Measurements from ENCODE around the gene E2F4. TPM values are rescaled to one million over a fixed set of nuclear protein-coding genes. Genes with fewer than 3 reads are reported as not detected.

E2F4 gene
- total RNA-seq, 1 donor from 2014 or later, result 113 TPM

DNA sequence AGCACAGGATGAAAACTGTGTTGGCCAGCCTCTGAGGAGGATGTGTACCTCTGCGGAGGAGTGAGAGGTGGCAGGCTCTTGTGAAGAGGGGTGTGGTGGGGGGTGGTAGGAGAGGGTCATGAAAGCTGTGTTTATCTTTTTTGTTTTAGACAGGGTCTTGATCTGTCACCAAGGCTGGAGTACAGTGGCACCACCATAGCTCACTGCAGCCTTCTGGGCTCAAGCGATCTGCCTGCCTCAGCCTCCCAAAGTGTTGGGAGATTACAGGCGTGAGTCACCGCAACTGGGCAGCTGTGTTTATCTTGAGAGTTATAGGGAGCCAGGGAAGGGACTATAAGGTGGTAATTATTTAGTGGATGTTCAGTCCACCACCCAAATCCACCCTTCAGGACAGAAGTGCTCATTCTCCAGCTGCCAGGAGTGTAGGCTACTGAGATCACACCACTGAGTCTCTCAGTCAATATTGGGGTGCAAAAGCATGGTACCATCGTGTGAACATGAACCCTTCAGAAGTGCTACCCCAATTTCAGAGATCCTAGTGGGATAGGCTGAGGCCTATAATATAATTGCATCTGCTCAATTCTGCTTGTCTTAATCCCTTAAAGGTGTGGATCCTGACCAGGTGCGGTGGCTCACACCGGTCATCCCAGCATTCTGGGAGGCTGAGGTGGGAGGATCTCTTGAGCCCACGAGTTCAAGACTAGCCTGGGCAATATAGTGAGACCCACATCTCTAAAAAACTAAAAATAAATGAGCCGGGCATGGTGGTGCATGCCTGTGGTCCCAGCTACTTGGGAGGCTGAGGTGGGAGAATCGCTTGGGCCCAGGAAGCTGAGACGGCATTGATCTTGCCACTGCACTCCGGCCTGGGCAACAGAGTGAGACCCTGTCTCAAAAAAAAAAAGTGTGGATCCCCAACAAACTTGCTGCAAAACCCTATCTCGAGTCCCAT, 1.2 kb upstream of the E2F4 start:
- Mint-ChIP-seq H3K27ac (ENCODE audit: unreplicated experiment) (peak overlapping the region; percentile 91), H3K27me3 (ENCODE audit: unreplicated experiment) (peaks cover 15% of the 10 kb centered on the region), H3K36me3 (ENCODE audit: low read depth, unreplicated experiment) (peaks cover 27% of the 10 kb centered on the region), H3K4me1 (ENCODE audit: unreplicated experiment) (peaks cover 64% of the 10 kb centered on the region), H3K4me3 (ENCODE audit: unreplicated experiment) (peak overlapping the region; percentile 83), H3K9me3 (ENCODE audit: unreplicated experiment) (no peaks in the 10 kb centered on the region)
- DNase-seq (ENCODE audit: low spot score), result no peak
- TF ChIP-seq, protein P1, sequence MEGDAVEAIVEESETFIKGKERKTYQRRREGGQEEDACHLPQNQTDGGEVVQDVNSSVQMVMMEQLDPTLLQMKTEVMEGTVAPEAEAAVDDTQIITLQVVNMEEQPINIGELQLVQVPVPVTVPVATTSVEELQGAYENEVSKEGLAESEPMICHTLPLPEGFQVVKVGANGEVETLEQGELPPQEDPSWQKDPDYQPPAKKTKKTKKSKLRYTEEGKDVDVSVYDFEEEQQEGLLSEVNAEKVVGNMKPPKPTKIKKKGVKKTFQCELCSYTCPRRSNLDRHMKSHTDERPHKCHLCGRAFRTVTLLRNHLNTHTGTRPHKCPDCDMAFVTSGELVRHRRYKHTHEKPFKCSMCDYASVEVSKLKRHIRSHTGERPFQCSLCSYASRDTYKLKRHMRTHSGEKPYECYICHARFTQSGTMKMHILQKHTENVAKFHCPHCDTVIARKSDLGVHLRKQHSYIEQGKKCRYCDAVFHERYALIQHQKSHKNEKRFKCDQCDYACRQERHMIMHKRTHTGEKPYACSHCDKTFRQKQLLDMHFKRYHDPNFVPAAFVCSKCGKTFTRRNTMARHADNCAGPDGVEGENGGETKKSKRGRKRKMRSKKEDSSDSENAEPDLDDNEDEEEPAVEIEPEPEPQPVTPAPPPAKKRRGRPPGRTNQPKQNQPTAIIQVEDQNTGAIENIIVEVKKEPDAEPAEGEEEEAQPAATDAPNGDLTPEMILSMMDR (IDR thresholded peaks at IDR 0.05; ENCODE audit: unreplicated experiment), result no peak

DNA sequence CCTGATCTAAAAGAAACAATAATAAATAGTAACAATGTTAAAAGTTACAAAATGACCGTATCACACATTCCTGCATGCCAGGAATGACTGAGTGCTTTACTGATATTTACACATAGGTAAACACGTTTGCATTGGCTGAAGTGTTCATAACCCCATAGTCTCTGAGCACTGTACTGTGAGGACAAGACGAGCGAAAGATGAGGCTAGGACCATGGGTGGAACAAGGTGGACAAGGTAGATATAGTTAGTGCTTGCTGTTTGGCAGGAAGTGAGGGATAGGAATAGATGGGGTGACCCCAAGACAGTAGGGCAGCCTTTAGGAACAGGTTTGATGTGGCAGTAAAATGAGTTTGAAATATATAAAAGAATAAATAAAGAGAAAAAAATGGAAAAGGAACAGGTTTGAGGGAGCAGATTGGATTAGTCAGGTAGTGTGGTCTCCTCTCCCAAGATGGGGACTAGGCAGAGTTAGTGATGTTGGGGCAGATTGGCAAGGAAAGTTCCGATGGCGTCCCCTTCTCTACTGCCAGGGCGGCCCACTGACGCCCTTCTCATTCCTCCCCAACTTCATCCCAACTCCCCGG, 452 bp upstream of the E2F4 start:
- H3K4me1 Mint-ChIP-seq (ENCODE audit: unreplicated experiment), result peaks cover 66% of the 10 kb centered on the region
- H3K4me3 Mint-ChIP-seq (ENCODE audit: unreplicated experiment), result peak overlapping the region; percentile 97
- H3K36me3 Mint-ChIP-seq (ENCODE audit: low read depth, unreplicated experiment), result peaks cover 35% of the 10 kb centered on the region
- peak overlapping the region; percentile 27 for H3K27ac Mint-ChIP-seq (ENCODE audit: unreplicated experiment)
- peaks cover 20% of the 10 kb centered on the region for H3K27me3 Mint-ChIP-seq (ENCODE audit: unreplicated experiment)
- no peak for DNase-seq (ENCODE audit: low spot score)
- TF ChIP-seq, protein P1 (IDR thresholded peaks at IDR 0.05; ENCODE audit: unreplicated experiment), result no peak
- no peaks in the 10 kb centered on the region for H3K9me3 Mint-ChIP-seq (ENCODE audit: unreplicated experiment)

DNA sequence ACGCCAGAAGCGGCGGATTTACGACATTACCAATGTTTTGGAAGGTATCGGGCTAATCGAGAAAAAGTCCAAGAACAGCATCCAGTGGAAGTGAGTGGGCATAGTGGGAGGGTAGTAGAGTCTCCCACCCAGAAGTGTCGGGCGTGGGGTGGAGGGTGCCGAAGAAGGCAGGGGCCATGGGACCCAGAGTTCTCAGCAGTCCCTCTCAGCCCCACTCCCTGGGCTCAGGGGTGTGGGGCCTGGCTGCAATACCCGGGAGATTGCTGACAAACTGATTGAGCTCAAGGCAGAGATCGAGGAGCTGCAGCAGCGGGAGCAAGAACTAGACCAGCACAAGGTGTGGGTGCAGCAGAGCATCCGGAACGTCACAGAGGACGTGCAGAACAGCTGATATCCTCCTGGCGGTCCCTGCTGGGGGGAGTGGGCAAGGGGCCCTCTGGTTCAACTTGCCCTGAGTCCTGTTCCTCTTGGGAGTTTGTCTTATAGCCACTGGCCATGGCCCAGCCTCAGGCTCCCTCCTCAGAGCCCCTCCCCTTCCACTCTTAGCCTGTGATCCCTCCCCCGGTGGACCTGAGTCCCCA, 916 bp downstream of the E2F4 start:
- Mint-ChIP-seq H3K4me1 (ENCODE audit: unreplicated experiment) (peaks cover 70% of the 10 kb centered on the region), H3K27ac (ENCODE audit: unreplicated experiment) (peak overlapping the region; percentile 92), H3K9me3 (ENCODE audit: unreplicated experiment) (no peaks in the 10 kb centered on the region), H3K4me3 (ENCODE audit: unreplicated experiment) (peak overlapping the region; percentile 97), H3K27me3 (ENCODE audit: unreplicated experiment) (peaks cover 22% of the 10 kb centered on the region), H3K36me3 (ENCODE audit: low read depth, unreplicated experiment) (peaks cover 40% of the 10 kb centered on the region)
- DNase-seq (ENCODE audit: low spot score), result no peak
- TF ChIP-seq, protein P1 (IDR thresholded peaks at IDR 0.05; ENCODE audit: unreplicated experiment), result no peak

DNA sequence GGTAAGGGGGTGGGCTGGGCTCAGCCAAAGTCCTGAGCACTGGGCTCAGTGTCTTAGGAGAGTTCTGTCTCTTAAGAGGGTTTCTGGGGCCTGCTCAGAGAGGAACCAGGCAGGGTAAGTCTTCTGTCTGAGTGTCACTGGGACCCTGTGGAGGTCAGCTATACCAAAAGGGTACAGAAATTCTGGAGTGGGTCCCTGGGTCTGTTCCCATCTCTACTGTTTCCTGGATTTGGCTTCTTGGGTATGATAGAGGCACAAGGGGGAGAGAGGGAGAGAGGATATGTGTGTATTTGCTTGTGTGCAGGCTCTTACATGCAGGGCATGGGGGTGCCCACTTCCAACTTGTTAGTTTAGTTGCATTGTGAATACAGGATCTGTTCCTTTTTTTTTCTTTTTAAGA, 1.6 kb downstream of the E2F4 start:
- Mint-ChIP-seq H3K36me3 (ENCODE audit: low read depth, unreplicated experiment) (peaks cover 40% of the 10 kb centered on the region), H3K27me3 (ENCODE audit: unreplicated experiment) (peaks cover 23% of the 10 kb centered on the region), H3K4me1 (ENCODE audit: unreplicated experiment) (peaks cover 69% of the 10 kb centered on the region), H3K27ac (ENCODE audit: unreplicated experiment) (peak overlapping the region; percentile 92), H3K9me3 (ENCODE audit: unreplicated experiment) (no peaks in the 10 kb centered on the region), H3K4me3 (ENCODE audit: unreplicated experiment) (peak overlapping the region; percentile 97)
- TF ChIP-seq, protein P1 (IDR thresholded peaks at IDR 0.05; ENCODE audit: unreplicated experiment), result no peak
- DNase-seq (ENCODE audit: low spot score), result no peak

Data from endothelial cell (in vitro differentiated cells).